K562 (cell line): Measurements from ENCODE around the gene MATCAP1. TPM values are rescaled to one million over a fixed set of nuclear protein-coding genes. Genes with fewer than 3 reads are reported as not detected.

Experiments
- ATAC-seq: fragments of 200-7000 bp; cut with Tn5 transposase; 3 replicates; pipeline ENCODE4 v1.9.1; 2020; ENCODE audit warnings: moderate library complexity
- BruUV-seq: library from RNA; stranded (reverse); fragments of 400-500 nt; replicated peaks from 2 replicates; lab custom pipeline; 2021; lab: Mats Ljungman, UMichigan
- CTCF ChIA-PET: fragments of 300-600 bp; formaldehyde crosslinking; extraction: SDS; loops from one replicate; lab custom pipeline; 2021; ENCODE audit warnings: low intra/inter-chr PET ratio; lab: Yijun Ruan, JAX
- POLR2A ChIA-PET: fragments of 300-600, 350-650 bp; sonication (Branson Sonifier 250); formaldehyde crosslinking; extraction: SDS; loops from one replicate; lab custom pipeline; 2021; ENCODE audit warnings: antibody characterized with exemption, inconsistent platforms; lab: Yijun Ruan, JAX
- DNase-seq, 4 experiments: peaks; one replicate each; pipeline versions ENCODE4 v3.0.0 to v3.0.0-alpha.2; 2011 to 2018; ENCODE audit warnings: low spot score in 3 of 4, mixed read lengths in 3 of 4; ENCODE audit errors: extremely low read depth in 1 of 4
- FAIRE-seq: peaks from 2 replicates; lab custom pipeline; 2011; peaks lifted over from hg19 to GRCh38; lab: Jason Lieb, UNC
- H2AFZ ChIP-seq: 2 replicates; pipeline ENCODE4 v1.6.0; 2011; ENCODE audit warnings: low read depth, low read length, control low read depth, inconsistent platforms
- H3K27ac ChIP-seq: fragments of 200-600 bp; 3 replicates; pipeline ENCODE4 v1.8.0; 2011; ENCODE audit warnings: low read depth, mild to moderate bottlenecking, control low read depth, inconsistent platforms, low read length, moderate library complexity, mixed read lengths; ENCODE audit errors: extremely low read depth
- H3K27me3 ChIP-seq, 2 experiments: fragments of 300-600 bp in 1 of 2; 2 replicates in 1 of 2; 3 replicates in 1 of 2; pipeline versions ENCODE4 v1.6.0 to v1.8.0; 2011; ENCODE audit warnings: inconsistent platforms in 2 of 2, low read length in 2 of 2, mild to moderate bottlenecking in 1 of 2, mixed read lengths in 1 of 2, moderate library complexity in 1 of 2; ENCODE audit not compliant: control insufficient read depth in 2 of 2, insufficient read depth in 2 of 2
- H3K36me3 ChIP-seq: fragments of 300-600 bp; 3 replicates; pipeline ENCODE4 v1.8.0; 2011; ENCODE audit warnings: mild to moderate bottlenecking, low read length, inconsistent platforms; ENCODE audit not compliant: control insufficient read depth, insufficient read depth
- H3K4me1 ChIP-seq, 2 experiments: fragments of 200-600 bp in 1 of 2; replicated peaks in 1 of 2; 2 replicates in 1 of 2; 3 replicates in 1 of 2; pipeline versions ENCODE4 v1.5.1 to v1.8.0; 2011; ENCODE audit warnings: inconsistent platforms in 2 of 2, low read length in 2 of 2, mild to moderate bottlenecking in 1 of 2, mixed read lengths in 1 of 2, moderate library complexity in 1 of 2; ENCODE audit not compliant: control insufficient read depth in 2 of 2, insufficient read depth in 2 of 2
- H3K4me2 ChIP-seq: 2 replicates; pipeline ENCODE4 v1.6.1; 2011; ENCODE audit warnings: low read length, control low read depth, inconsistent platforms, mixed read lengths; ENCODE audit not compliant: insufficient read depth
- H3K4me3 ChIP-seq: fragments of 200-600 bp; sonication (generic), shearing (Covaris generic); 2 replicates; pipeline ENCODE4 v1.5.1; 2016; ENCODE audit warnings: control low read depth, inconsistent platforms
- H3K79me2 ChIP-seq: fragments of 200-600 bp; 3 replicates; pipeline ENCODE4 v1.8.0; 2011; ENCODE audit warnings: low read length, inconsistent platforms; ENCODE audit not compliant: control insufficient read depth, insufficient read depth
- H3K9ac ChIP-seq, 2 experiments: 2 replicates each; pipeline versions ENCODE4 v1.6.0 to v1.6.1; 2011; ENCODE audit warnings: low read depth in 2 of 2, low read length in 2 of 2, control low read depth in 1 of 2, inconsistent platforms in 1 of 2, mild to moderate bottlenecking in 1 of 2, mixed read lengths in 1 of 2; ENCODE audit not compliant: insufficient read depth in 1 of 2
- H3K9me1 ChIP-seq: one replicate; pipeline ENCODE4 v1.6.0; 2011; ENCODE audit warnings: inconsistent platforms, mild to moderate bottlenecking, low read length, moderate library complexity; ENCODE audit not compliant: control insufficient read depth, insufficient read depth
- H3K9me3 ChIP-seq: replicated peaks from 2 replicates; pipeline ENCODE4 v1.5.1; 2011; ENCODE audit warnings: low read depth, low read length, inconsistent platforms; ENCODE audit not compliant: control insufficient read depth, insufficient read depth
- H4K20me1 ChIP-seq: replicated peaks from 2 replicates; pipeline ENCODE4 v1.6.1; 2011; ENCODE audit warnings: low read length, inconsistent platforms, mixed read lengths; ENCODE audit not compliant: control insufficient read depth, insufficient read depth
- ZNF696 ChIP-seq: fragments of 250-450 bp; sonication (Bioruptor Pico); conservative IDR thresholded peaks from 2 replicates; pipeline ENCODE4 v1.4.0; 2020; ENCODE audit warnings: mild to moderate bottlenecking, moderate library complexity
- ZNF707 ChIP-seq: fragments of 250-450 bp; sonication (Bioruptor Pico); conservative IDR thresholded peaks from 2 replicates; pipeline ENCODE4 v1.8.0; 2022; ENCODE audit warnings: inconsistent platforms, mild to moderate bottlenecking, moderate library complexity
- WGBS: fragments of 100-300 bp; shearing (Covaris generic); methylation state at CpG from one replicate; pipeline ENCODE4 v1.1.6; 2016; ENCODE audit warnings: low coverage, mixed read lengths; ENCODE audit not compliant: insufficient coverage; ENCODE audit errors: missing lambda C conversion rate; 5-methylcytosine and 5-hydroxymethylcytosine counted together
- in situ Hi-C: fragments of 300-500 bp; cut with MboI; formaldehyde crosslinking; loops from 4 replicates; pipeline ENCODE4 v1.15.0; 2018; ENCODE audit warnings: inconsistent platforms, mixed read lengths
- intact Hi-C: fragments of 100-400 bp; cut with micrococcal nuclease; formaldehyde crosslinking; loops from 2 replicates; pipeline ENCODE4 v1.14.2; 2022
- polyA plus RNA-seq, 8 experiments: library from polyadenylated mRNA; depleted of rRNA in 4 of 8; stranded (reverse) in 5 of 8; unstranded in 3 of 8; fragments of >200 nt; fragmentation: Nextera tagmentation in 2 of 8; fragmentation: Illumina TruSeq in 1 of 8; extraction: Ambion mirVana in 2 of 8; extraction: Trizol in 1 of 8; gene quantifications; 2 replicates each; pipeline versions ENCODE4 v1.2.1 to v1.2.3, GENCODE V29; 2011 to 2014; ENCODE audit warnings: inconsistent platforms in 1 of 8, missing spikeins in 1 of 8
- total RNA-seq, 7 experiments: library from RNA; depleted of rRNA in 6 of 7; stranded (reverse); fragments of >200 nt in 6 of 7; fragmentation: Illumina TruSeq in 2 of 7; extraction: Trizol in 2 of 7; gene quantifications; 2 replicates each; pipeline versions ENCODE4 v1.2.1 to v1.2.3, GENCODE V29; 2011 to 2021; ENCODE audit warnings: low replicate concordance in 1 of 7
- TF ChIP-seq, protein P1 (sequence below): fragments of 250-450 bp; sonication (Bioruptor Pico); IDR thresholded peaks from 2 replicates; pipeline ENCODE4 v1.5.0; 2021
- TF ChIP-seq, protein P2 (sequence below), 2 experiments: fragments of 450-650 bp; IDR thresholded peaks; 2 replicates each; pipeline ENCODE4 v1.6.1; 2018; ENCODE audit warnings: mild to moderate bottlenecking in 2 of 2, low read depth in 1 of 2; ENCODE audit not compliant: partially characterized antibody in 2 of 2
- TF ChIP-seq, protein P3 (sequence below): sonication (generic); formaldehyde crosslinking; IDR thresholded peaks from 2 replicates; pipeline ENCODE4 v1.8.1; 2023; ENCODE audit warnings: missing genetic modification reagents, mild to moderate bottlenecking, borderline replicate concordance
- TF ChIP-seq, protein P4 (sequence below), 3 experiments: IDR thresholded peaks in 2 of 3; conservative IDR thresholded peaks in 1 of 3; 2 replicates each; pipeline ENCODE4 v1.5.1; 2011 to 2012; ENCODE audit warnings: low read length in 3 of 3, mild to moderate bottlenecking in 3 of 3, control low read depth in 2 of 3, improper control_type of control experiment in 1 of 3, inconsistent platforms in 1 of 3, low read depth in 1 of 3, mixed read lengths in 1 of 3, moderate library complexity in 1 of 3; ENCODE audit not compliant: insufficient read depth in 2 of 3
- TF ChIP-seq, protein P5 (sequence below): fragments of 450-650 bp; IDR thresholded peaks from 2 replicates; pipeline ENCODE4 v1.6.1; 2016; ENCODE audit warnings: antibody characterized with exemption

Gene MATCAP1
- total and polyA plus RNA-seq, 9 of the 15 experiments (the other 6 are each of a cell fraction or from before 2014, with no cell fraction given): 3.4 to 20.5 (median 10.3) TPM

DNA sequence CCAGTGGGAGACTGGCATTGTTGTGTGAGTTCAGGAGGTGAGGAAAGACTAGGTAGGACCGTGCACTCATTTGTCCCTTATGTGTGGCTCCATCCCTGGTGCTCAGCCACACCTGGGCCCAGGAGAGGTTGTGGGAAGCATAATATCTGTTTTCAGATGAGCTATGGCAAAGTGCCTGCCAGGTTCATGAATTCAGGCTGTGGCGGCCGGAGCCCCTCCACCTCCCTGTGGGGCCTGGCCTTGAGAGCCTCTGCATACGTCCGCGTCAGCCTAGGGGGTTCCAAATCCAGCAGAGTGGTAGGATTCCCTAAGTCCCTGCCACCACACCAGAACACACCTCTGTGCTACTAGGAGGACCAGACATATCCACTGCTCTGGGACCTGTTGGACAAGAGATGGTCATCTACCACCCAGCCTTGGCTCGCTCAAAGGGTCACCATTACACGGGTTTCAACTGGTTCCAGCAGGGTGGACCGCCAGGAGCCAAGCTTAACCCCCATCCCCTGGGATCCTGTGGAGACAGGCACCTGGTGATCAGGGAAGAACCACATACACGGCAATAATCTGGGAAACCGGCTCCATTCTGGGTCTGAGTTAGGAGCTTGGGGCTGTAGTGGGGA, 35.0 kb downstream of the MATCAP1 start:
- BruUV-seq: no TSS peak
- 97% methylated on average over 10 of the region's 11 CpGs for WGBS
- no peaks in the 10 kb centered on the region for H3K79me2 ChIP-seq
- no peaks in the 10 kb centered on the region for H4K20me1 ChIP-seq
- H3K9me1 ChIP-seq: no peaks in the 10 kb centered on the region
- in situ Hi-C loops: no loop called here
- H3K27ac ChIP-seq: no peak overlapping the region
- H2AFZ ChIP-seq: no peak overlapping the region
- POLR2A ChIA-PET: interaction anchor here (0.6 to 1.1 kb wide), 2 partner anchors 10 to 130 kb away, joined by 3 read pairs; no protein-coding TSS in a partner anchor
- intact Hi-C loops: no loop called here
- ATAC-seq: no peak
- no peak for DNase-seq
- peaks cover 52% of the 10 kb centered on the region; the same call in 2 of the 3 replicates for H3K36me3 ChIP-seq
- no peak overlapping the region for H3K4me3 ChIP-seq
- no peaks in the 10 kb centered on the region for H3K9me3 ChIP-seq
- H3K9ac ChIP-seq: no peak overlapping the region
- no peak overlapping the region for H3K4me2 ChIP-seq
- CTCF ChIA-PET: no interaction called here
- H3K4me1 ChIP-seq: peaks cover 0 to 26% of the 10 kb centered on the region in 2 experiments; a peak in 2 of 5 replicates
- no peaks in the 10 kb centered on the region for H3K27me3 ChIP-seq
- FAIRE-seq: no peak
- TF ChIP-seq, protein P1, sequence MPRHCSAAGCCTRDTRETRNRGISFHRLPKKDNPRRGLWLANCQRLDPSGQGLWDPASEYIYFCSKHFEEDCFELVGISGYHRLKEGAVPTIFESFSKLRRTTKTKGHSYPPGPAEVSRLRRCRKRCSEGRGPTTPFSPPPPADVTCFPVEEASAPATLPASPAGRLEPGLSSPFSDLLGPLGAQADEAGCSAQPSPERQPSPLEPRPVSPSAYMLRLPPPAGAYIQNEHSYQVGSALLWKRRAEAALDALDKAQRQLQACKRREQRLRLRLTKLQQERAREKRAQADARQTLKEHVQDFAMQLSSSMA (CRISPR knock-in tag): no peak
- TF ChIP-seq, protein P2, sequence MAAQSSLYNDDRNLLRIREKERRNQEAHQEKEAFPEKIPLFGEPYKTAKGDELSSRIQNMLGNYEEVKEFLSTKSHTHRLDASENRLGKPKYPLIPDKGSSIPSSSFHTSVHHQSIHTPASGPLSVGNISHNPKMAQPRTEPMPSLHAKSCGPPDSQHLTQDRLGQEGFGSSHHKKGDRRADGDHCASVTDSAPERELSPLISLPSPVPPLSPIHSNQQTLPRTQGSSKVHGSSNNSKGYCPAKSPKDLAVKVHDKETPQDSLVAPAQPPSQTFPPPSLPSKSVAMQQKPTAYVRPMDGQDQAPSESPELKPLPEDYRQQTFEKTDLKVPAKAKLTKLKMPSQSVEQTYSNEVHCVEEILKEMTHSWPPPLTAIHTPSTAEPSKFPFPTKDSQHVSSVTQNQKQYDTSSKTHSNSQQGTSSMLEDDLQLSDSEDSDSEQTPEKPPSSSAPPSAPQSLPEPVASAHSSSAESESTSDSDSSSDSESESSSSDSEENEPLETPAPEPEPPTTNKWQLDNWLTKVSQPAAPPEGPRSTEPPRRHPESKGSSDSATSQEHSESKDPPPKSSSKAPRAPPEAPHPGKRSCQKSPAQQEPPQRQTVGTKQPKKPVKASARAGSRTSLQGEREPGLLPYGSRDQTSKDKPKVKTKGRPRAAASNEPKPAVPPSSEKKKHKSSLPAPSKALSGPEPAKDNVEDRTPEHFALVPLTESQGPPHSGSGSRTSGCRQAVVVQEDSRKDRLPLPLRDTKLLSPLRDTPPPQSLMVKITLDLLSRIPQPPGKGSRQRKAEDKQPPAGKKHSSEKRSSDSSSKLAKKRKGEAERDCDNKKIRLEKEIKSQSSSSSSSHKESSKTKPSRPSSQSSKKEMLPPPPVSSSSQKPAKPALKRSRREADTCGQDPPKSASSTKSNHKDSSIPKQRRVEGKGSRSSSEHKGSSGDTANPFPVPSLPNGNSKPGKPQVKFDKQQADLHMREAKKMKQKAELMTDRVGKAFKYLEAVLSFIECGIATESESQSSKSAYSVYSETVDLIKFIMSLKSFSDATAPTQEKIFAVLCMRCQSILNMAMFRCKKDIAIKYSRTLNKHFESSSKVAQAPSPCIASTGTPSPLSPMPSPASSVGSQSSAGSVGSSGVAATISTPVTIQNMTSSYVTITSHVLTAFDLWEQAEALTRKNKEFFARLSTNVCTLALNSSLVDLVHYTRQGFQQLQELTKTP (IDR thresholded peaks at IDR 0.05; ENCODE audit: low read depth in 1 of 2, partially characterized antibody in 2 of 2): no peak
- TF ChIP-seq ZNF707 (CRISPR knock-in tag) (no peak), ZNF696 (CRISPR knock-in tag) (no peak)
- TF ChIP-seq, protein P3, sequence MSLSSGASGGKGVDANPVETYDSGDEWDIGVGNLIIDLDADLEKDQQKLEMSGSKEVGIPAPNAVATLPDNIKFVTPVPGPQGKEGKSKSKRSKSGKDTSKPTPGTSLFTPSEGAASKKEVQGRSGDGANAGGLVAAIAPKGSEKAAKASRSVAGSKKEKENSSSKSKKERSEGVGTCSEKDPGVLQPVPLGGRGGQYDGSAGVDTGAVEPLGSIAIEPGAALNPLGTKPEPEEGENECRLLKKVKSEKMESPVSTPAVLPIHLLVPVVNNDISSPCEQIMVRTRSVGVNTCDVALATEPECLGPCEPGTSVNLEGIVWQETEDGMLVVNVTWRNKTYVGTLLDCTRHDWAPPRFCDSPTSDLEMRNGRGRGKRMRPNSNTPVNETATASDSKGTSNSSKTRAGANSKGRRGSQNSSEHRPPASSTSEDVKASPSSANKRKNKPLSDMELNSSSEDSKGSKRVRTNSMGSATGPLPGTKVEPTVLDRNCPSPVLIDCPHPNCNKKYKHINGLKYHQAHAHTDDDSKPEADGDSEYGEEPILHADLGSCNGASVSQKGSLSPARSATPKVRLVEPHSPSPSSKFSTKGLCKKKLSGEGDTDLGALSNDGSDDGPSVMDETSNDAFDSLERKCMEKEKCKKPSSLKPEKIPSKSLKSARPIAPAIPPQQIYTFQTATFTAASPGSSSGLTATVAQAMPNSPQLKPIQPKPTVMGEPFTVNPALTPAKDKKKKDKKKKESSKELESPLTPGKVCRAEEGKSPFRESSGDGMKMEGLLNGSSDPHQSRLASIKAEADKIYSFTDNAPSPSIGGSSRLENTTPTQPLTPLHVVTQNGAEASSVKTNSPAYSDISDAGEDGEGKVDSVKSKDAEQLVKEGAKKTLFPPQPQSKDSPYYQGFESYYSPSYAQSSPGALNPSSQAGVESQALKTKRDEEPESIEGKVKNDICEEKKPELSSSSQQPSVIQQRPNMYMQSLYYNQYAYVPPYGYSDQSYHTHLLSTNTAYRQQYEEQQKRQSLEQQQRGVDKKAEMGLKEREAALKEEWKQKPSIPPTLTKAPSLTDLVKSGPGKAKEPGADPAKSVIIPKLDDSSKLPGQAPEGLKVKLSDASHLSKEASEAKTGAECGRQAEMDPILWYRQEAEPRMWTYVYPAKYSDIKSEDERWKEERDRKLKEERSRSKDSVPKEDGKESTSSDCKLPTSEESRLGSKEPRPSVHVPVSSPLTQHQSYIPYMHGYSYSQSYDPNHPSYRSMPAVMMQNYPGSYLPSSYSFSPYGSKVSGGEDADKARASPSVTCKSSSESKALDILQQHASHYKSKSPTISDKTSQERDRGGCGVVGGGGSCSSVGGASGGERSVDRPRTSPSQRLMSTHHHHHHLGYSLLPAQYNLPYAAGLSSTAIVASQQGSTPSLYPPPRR (CRISPR knock-in tag): no peak
- TF ChIP-seq, protein P4, sequence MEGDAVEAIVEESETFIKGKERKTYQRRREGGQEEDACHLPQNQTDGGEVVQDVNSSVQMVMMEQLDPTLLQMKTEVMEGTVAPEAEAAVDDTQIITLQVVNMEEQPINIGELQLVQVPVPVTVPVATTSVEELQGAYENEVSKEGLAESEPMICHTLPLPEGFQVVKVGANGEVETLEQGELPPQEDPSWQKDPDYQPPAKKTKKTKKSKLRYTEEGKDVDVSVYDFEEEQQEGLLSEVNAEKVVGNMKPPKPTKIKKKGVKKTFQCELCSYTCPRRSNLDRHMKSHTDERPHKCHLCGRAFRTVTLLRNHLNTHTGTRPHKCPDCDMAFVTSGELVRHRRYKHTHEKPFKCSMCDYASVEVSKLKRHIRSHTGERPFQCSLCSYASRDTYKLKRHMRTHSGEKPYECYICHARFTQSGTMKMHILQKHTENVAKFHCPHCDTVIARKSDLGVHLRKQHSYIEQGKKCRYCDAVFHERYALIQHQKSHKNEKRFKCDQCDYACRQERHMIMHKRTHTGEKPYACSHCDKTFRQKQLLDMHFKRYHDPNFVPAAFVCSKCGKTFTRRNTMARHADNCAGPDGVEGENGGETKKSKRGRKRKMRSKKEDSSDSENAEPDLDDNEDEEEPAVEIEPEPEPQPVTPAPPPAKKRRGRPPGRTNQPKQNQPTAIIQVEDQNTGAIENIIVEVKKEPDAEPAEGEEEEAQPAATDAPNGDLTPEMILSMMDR (IDR thresholded peaks at IDR 0.05 in 2 of 3, conservative IDR thresholded peaks at IDR 0.05 in 1 of 3; ENCODE audit: insufficient read depth in 2 of 3, low read depth in 1 of 3, low read length in 3 of 3): no peak
- TF ChIP-seq, protein P5, sequence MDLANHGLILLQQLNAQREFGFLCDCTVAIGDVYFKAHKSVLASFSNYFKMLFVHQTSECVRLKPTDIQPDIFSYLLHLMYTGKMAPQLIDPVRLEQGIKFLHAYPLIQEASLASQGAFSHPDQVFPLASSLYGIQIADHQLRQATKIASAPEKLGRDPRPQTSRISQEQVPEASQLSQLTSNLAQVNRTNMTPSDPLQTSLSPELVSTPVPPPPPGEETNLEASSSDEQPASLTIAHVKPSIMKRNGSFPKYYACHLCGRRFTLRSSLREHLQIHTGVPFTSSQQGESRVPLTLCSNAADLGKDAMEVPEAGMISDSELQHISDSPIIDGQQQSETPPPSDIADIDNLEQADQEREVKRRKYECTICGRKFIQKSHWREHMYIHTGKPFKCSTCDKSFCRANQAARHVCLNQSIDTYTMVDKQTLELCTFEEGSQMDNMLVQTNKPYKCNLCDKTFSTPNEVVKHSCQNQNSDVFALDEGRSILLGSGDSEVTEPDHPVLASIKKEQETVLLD: no peak
